ENCODE results near the gene GPATCH4.

GRCh38 chr1:156640842-156641706 lies 39.8 kb upstream of the GPATCH4 start:
- TF ChIP-seq CTCF (IDR thresholded peaks at IDR 0.05): no peak
- no peak for TF ChIP-seq POLR2AphosphoS5 (IDR thresholded peaks at IDR 0.05; ENCODE audit: low read depth, low read length)
- no peak for TF ChIP-seq REST (IDR thresholded peaks at IDR 0.05; ENCODE audit: insufficient read depth in 1 of 2, low read depth in 2 of 2, low read length in 1 of 2)

Data from Panc1 (cell line).